Activated CD8-positive, alpha-beta memory T cell treated with anti-CD3 and anti-CD28 coated beads, Interleukin-2, amount 50 U/mL, for 24 hours (primary cell): ENCODE measurements around the gene APELA.
"Not testable (repeated sequence)": the region's sequence is repeated elsewhere in the genome, so short reads cannot be mapped to it uniquely, and the experiment has no call there.

Experiments
- DNase-seq: peaks from one replicate; pipeline ENCODE4 v3.0.0-alpha.2; 2020; ENCODE audit errors: extremely low read depth

APELA gene, protein sequence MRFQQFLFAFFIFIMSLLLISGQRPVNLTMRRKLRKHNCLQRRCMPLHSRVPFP

DNA sequence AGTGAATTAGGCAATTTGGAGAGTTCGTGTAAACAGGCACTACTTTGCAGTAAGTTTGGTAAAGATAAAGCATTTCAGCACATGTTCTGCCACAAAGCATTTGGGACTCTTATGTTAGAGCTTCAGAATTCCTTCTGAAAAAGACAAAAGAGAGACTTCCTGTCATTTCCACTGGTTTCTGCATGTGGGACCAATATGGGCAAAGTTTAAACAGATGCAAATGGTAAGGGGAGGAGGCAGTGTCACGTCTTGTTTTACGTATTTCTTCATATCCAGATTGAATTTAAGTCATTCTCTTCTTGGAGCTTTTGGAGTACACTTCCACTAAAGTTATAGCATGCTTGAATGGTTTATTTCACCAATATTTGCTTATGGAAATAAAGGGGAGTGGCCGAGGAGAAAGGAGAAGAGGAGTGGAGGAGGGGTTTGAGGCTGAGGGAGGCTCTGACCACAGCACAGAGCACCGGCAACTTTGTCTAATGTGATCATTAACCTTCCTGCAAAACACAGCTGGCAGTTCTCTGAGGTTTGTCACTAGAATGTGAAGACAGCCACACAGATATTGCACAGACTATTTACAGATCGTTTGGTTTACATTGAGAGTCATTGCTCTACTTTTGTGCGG, at the start of gene APELA:
Gene APELA, plus strand, starts transcription at position 479 of the 625 bp plus-strand sequence. CDS start 154 bp downstream, outside the sequence.
- DNase-seq: no peak

DNA sequence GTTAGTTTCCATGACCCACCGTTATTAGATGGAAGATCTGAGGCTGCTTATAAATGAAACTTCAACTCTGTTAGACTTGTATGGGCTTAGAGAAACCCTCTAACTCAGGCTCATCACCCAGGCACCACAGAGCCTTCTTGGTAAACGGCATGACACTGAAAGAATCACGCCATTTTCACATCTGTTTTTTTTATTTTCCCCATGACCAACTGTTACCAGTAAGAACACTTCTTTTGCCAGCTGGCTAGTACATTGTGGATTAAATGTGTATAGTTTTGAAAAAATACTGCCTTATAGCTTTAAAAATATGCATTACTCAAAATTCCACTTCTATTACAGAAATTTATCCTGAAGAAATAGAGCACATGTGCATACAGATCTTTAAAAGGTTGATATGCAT, 48.0 kb upstream of the APELA start:
- no peak for DNase-seq

DNA sequence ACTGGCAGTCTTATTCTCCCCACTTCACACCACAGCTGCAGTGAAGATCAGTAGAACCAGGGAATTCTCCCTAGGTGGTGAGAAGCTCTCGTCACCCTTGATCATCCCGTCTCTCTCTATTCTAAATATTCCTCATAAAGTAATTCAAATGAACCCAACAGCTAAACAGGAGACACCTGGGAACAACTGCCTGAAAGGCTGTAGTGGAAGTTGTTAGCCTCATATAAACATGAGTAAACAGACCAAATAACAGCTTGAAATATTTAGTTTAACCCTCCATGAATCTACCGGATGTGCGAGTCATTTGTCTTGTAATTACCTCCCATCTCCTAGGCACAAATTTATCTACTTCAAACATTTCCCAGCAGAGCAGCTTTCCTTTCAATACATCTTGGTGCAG, 30.4 kb upstream of the APELA start:
- DNase-seq: no peak

DNA sequence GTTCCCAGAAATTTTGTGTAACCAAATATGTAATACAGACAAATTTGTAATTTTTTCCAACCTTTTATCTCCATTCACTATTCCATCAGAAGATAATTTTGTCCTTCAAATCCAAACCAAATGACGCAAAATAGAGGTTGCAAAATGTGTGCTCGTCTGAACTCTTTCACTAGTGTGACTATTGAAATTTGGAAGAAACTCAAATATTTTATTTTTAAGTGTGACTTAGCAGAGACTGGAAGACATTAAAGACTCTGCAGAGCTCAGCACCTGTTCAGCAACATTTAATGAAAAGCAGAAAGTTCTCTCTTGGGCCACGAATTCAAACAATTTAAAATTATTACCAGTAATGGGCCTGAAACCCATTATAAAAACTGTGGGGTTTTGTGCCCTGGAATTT, 30.0 kb upstream of the APELA start:
- no peak for DNase-seq

DNA sequence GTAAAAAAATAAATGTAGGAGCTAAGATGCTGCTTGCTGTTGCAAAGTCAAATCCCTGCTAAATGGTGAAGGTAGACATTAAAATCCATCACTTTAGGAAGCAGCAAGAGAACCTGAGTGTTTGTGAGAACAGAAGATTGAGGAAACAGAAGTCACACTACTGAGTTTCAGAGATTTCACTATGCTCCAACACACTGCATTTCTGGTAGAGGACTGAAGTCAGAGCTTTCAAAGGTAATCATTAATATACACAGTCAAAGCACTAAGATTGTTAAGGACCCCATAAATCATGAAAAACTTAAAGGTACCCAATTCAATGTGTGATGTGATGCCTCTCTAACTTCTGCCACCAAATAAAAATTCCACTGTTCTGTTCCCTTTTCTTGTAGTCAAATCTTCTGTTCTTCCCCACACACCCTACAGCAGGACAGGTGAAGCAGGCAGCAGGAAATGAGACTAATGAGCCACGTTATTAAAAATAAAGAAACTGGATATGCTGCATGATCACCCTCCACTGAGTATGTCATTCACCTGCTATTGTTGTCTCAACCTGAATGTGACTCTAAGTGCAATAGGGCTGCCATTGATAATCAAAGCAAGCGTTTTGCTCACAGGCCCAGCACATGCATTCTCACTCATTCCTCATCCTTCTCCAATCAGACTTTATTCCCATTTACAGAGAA, 28.9 kb upstream of the APELA start:
- no peak for DNase-seq

DNA sequence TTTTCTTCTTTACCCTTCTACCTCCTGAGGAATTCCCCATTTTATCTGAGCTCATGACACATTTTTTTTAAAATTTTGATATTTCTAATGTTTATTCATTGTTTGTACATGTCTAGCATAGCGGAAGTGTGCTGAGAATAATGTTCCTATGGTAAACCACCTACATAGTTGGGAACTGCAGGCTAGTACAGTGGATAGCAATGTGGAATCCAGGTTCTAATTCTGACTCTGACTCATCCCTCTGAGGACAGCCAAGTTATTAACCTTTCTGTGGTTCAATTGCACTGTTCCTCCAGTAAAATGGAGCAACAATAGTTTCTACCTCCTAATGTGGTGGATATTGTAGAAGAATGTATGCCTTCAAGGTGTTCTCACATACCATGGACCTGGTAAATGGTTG, 20.6 kb upstream of the APELA start:
- DNase-seq: no peak

DNA sequence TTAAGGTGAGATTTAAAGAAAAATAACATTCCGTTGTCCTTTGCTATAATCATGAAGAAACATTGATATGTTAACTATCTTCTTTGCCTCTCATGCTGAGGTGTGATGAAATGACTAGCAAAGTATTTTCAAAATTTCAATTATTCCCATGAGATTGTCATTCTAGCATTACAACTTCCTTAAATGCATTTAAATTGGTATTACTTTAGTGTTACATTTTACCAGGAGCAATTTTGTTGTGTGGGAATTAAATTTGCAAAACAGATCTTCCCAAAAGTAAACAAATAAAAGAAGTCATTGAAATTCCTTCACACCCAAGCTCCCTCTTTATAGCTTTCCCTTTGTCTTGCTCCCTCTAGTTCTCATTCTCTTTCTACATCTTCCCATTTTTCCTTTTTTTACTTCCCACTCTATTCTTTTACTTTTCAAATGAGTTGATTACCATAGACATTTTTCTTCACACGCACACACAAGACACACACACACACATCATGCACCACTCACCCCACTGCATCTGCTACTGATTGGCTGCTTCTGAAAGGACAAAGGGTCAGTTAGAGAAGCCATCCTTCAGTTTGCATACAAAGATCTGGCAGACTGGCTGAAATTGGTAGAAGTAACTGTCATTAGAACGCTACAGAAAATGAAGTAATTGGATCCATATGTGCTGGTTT, 10.0 kb upstream of the APELA start:
- DNase-seq: no peak

DNA sequence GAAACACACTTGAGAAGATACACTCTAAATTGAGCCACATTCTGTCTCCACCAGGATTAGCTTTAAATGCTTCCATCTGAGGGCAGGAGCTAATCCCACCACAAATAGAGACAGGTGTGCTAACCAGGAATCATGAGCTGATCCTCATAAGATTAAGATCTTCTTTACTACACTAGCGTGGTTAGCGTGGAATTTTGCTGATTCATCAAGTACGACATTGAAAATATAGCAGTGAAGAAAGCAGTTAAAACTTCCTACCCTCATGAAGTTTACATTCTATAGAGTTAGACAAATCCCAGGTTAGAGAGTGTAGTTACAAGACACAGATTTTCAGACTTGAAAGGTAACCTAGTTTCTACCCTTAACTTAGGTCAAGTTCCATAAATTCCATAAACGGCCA, 5.3 kb upstream of the APELA start:
- no peak for DNase-seq

DNA sequence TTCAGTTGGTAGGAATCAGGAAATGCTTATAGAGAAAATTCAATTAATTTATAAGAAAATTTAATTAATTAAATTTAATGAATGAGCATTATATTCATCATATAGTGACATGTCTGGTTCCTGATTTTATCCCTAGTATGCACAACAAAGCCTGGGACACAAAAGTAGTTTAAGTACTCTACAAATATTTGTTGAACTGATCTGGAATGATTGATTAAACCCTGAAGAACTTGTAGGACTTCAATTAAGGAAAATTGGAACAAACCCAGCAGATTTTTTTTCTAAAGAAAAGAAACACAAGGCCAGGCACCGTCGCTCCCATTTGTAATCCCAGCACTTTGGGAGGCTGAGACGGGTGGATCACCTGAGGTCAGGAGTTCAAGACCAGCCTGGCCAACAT, 4.5 kb upstream of the APELA start:
- no peak for DNase-seq

DNA sequence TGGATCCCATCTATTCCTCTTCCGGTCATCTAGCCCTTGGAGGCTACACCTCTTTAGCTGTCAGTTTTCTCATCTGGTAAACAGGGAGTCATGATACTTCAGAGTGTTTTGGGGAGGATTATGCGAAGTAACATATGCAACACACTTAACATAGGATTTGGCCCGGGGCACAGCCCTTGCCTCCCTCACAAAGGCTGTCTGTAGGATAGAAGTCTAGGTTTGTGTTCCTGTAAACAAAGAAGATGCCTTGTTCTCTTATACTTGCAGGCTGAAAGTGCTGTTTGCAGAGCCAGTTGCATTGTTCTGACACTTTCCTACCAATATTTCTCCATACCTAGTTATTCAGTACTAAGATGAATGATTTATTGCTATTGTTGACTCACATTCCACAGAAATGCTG, 2.2 kb upstream of the APELA start:
- no peak for DNase-seq

DNA sequence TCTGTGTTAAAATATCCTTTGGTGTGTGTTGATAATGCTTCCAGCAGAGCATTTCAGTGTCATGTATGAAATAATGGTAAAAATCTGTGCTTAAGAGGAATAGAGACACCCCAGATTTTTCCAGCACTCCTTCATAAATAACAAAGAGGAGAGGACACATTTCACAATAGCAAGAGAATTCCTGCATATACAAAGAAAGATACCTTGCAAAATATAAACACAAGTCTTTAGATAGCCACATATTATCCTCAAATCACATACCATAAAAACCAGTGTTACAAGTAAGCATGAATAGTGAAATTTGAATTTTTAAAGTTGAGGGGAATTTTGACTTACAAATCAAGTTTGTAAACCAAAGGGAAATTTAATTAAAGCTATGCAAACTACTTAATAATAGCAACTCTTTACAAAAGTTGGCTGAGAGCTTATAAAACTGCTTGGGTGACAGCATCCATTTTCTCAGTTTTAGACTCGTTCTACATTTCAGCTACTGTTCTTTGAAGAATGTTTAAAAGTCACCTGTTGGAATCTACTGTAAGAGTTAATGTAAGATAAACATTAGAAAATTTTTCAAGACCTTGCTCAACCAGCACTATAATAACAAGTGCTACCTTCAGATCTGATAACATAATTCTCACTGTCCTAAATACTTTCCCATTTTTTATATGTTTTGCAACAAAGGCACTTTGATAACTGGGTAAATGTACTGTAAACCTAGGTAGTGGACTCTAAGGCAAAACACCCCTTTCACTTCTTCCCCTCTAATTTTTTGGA, 3.7 kb downstream of the APELA start:
- DNase-seq: no peak

DNA sequence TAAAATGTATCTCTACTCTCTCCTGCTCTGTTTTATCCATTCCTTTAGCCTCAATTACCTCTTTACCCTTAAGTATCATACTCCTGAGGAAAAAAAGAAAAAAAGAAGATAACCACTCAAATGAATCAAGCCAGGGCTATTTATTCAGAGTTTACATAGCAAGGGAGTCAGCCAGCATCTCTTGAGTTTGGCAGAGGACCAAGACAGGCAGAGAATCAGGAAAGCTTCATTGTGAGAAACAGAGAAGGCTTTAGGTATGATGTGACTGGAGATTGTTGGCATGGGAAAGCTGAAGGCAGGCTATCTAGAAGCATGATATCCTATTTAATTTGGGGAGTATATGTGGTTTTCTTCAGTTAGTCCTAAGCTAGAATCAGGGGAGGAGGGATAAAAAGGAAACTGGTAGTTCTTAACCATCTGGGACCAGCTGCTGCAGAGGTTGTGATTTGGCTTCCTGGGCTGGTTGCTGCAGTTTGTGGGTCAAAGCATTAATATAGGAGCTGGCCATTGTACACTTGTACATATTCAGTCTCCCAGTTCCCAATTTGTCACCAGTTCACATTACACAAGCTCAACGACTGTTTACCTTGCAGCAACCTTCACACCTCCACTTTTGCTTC, 11.2 kb downstream of the APELA start:
- DNase-seq: no peak

DNA sequence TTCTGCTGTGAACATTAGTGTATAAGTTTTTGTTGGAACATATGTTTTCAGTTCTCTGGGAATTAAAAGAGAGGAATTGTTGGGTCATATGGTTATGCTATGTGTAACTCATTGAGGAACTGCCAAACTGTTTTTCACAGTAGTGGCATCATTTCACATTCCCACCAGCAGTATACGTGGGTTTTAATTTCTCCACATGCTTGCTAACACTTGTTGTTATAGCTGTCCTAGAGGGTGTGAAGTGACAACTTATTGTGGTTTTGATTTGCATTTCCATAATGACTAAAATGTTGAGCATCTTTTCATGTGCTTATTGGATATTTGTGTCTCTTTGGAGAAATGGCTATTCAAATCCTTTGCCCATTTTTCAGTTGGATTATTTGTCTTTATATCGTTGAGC, 13.7 kb downstream of the APELA start:
- DNase-seq: no peak

DNA sequence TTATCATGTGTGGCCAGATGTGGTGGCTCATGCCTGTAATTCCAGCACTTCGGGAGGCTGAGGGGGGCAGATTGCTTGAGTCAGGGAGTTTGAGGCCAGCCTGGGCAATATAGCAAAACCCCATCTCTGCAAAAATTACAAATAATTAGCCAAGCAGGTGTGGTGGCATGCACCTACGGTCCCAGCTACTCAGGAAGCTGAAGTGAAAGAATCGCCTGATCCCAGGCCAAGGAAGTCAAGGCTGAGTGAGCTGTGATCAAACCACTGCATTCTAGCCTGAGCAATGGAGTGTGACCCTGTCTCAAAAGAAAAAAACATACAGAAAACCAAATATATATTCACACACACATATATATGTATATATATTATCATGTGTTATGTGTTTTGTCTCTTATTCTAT, 15.0 kb downstream of the APELA start:
- no peak for DNase-seq

DNA sequence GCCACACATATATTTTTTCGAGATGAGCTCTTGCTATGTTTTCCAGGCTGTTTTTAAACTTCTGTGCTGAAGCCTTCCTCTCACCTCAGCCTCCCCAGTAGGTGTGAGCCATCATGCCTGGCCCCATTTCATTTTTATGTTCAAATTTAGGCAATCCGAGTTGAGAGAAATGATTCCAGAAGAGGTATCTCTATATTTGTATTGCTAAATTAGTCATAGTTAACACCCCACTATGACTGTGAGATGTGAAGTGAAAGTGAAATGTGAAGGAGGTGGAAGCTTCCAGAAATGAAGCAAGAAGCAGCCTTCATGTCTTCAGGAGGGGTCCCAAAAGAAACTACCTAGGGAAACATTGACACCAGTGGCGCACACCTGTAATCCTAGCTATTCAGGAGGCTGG, 17.7 kb downstream of the APELA start:
- no peak for DNase-seq

DNA sequence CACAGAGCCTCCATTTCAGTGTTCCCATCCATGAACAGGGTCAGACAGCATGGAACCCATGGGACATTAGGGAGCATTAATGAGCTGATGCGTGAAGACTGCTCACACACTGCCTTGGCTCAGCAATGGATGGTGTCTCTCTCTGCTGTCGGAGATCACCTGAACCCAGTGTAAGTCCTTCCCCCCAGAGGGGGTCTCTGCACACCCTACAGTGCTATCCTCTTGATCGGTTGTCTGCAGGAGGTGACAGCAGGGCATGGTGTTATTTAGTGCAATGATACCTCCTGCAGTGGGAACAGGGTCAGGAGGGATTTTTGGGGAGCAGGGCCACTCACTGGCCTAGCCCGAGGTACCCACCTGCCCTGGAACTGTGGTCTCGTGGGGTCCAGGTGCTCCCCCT, 25.6 kb downstream of the APELA start:
- no peak for DNase-seq

DNA sequence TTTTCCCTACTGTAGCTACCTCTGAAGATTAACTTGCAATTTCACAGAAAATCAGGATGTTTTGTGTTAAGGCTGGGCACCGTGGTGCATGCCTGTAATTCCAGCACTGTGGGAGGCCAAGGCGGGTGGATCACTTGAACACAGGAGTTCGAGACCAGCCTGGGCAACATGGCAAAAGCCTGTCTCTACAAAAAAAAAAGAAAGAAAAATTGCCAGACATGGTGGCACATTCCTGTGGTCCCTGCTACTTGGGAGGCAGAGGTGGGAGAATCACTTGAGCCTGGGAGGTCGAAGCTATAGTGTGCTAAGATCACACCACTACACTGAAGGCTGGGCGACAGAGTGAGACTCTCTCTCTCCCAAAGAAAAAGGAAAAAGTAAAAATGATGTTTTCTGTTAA, 27.4 kb downstream of the APELA start:
- DNase-seq: no peak

DNA sequence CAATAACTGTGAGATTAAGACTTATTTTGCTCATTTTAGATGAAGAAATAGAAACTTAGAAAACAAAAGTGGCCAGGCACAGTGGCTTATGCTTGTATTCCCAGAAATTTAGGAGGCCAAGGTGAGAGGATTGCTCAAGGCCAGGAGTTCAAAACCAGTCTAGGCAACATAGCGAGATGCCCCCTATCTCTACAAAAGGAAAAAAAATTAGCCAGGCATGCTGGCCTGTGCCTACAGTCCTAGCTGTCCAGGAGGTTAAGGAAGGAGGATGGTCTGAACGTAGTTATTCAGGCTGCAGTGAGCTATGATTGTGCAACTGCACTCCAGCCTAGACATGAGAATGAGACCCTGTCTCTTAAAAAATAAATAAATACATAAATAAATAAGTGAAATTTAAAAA, 28.0 kb downstream of the APELA start:
- DNase-seq: no peak

DNA sequence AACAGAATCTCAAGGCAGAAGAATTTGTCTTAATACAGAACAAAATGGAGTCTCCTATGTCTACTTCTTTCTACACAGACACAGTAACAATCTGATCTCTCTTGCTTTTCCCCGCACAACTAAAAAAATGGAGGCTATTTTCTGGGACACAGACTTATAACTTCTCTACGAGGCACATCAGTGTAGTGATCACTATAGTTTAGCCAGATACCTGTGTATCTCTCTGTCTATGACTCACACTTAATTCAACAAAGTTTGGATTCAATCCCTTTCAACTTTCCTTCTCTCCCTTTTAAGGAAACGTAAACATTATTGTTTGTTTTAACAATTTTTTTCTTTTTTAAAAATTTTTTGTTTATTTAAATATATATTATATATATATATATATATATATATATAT, 29.4 kb downstream of the APELA start:
- DNase-seq: no peak

DNA sequence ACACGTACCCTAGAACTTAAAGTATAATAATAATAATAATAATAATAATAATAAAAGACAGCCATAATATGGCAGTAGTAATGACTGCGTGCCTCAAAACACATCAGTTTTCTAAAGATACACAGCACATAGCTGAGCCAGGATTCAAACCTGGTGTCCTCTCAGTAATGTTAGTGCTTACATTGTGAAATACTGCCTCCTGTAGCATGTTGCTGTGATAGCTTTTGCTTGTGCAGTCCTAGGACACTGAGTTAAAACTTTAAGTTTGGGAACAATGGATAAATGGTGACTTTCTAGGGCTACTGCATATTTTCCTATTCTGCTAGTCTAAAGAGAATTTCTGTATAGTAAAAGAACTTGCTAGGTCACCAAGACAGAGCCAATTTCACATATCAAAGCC, 36.5 kb downstream of the APELA start:
- DNase-seq: not testable (repeated sequence)

DNA sequence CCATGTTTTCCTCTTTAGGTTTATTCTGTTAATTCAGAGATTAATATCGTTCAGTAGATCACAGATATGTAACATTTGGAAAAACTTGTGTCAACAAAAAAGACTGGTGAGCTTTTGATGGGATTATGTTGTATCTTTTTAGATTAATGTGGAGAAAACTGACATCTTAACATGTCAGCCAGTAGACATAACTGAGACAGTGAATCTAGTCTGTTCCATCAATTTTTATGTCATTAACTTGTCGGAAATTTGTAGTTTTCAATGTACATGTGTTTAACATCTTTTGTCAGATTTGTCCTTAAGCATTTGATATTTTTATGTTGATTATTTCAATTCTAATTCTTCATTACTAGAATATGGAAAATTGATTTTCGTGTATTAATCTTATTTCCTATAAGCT, 42.0 kb downstream of the APELA start:
- DNase-seq: no peak

DNA sequence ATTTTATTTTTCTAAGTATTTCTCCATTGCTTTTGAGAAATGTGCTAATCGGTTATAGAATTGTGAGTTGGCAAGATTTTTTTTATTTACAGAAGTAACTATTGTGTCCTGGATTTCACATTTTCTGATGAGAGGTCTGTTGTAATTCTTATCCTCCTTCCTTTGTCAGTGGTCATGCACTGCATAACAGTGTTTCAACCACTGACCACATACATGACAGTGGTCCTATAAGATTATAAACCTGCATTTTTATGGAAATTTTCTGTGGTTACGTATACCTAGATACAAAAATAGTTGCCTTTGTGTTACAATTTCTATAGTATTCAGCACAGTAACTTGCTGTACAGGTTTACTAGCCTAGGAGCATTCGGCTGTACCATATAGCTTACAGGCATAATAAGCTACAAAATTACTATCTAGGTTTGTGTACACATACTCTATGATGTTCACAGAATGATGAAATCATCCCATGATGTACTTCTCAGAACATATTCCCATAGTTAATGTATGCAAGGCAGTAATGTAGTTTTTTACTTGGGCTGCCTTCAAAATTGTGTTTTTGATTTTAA, 47.8 kb downstream of the APELA start:
- no peak for DNase-seq
